ENCODE data around the gene TNNI2.

TNNI2 gene

DNA sequence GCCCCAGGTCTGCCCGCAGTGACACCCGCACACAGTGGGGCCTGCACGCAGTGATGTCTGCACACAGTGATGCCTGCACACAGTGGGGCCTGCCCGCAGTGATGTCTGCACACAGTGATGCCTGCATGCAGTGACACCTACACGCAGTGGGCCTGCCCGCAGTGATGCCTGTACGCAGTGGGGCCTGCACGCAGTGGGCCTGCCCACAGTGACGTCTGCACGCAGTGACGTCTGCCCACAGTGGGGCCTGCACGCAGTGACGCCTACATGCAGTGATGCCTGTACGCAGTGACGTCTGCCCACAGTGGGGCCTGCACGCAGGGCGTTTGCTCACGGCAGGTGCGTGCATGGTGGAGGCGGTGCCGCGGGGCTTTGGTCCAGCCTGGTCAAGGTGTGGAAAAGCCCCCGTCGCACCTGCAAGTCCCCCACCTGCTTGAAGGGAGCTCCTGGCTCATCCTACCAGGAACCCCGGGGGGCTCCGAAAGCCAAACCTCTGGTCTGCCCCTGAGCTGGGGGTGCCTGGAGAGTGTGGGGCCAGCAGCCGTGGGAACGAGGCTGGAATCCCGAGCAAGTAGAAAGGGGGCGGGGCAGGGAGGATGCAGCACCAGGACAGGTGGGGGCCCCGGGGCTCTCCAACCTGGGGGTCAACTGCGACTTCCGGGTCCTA lies 12.9 kb upstream of the TNNI2 start:
- Histone ChIP-seq H3K36me3 (replicated peaks; ENCODE audit: insufficient read depth, low read length) (no peaks in the 10 kb centered on the region), H3K9ac (ENCODE audit: low read length) (no peak overlapping the region), H3K4me2 (ENCODE audit: low read depth, low read length) (no peak overlapping the region), H3K4me3 (ENCODE audit: low read length) (no peak overlapping the region), H3K27me3 (replicated peaks; ENCODE audit: insufficient read depth, low read length) (peaks cover 85% of the 10 kb centered on the region), H4K20me1 (ENCODE audit: insufficient read depth, low read length) (no peaks in the 10 kb centered on the region), H3K9me3 (replicated peaks; ENCODE audit: insufficient read depth, low read length) (no peaks in the 10 kb centered on the region), H3F3A (ENCODE audit: insufficient read depth, low read length) (no peaks in the 10 kb centered on the region), H2AFZ (ENCODE audit: low read length) (no peak overlapping the region), H3K9me2 (replicated peaks; ENCODE audit: insufficient read depth, low read length) (no peaks in the 10 kb centered on the region), H3K27ac (ENCODE audit: low read length) (no peak overlapping the region), H3K4me1 (ENCODE audit: low read length) (no peaks in the 10 kb centered on the region), H3K79me2 (ENCODE audit: low read length) (no peaks in the 10 kb centered on the region)
- TF ChIP-seq EZH2phosphoT487 (IDR thresholded peaks at IDR 0.05; ENCODE audit: low read length) = no peak
- TF ChIP-seq, protein P1, sequence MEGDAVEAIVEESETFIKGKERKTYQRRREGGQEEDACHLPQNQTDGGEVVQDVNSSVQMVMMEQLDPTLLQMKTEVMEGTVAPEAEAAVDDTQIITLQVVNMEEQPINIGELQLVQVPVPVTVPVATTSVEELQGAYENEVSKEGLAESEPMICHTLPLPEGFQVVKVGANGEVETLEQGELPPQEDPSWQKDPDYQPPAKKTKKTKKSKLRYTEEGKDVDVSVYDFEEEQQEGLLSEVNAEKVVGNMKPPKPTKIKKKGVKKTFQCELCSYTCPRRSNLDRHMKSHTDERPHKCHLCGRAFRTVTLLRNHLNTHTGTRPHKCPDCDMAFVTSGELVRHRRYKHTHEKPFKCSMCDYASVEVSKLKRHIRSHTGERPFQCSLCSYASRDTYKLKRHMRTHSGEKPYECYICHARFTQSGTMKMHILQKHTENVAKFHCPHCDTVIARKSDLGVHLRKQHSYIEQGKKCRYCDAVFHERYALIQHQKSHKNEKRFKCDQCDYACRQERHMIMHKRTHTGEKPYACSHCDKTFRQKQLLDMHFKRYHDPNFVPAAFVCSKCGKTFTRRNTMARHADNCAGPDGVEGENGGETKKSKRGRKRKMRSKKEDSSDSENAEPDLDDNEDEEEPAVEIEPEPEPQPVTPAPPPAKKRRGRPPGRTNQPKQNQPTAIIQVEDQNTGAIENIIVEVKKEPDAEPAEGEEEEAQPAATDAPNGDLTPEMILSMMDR (IDR thresholded peaks at IDR 0.05; ENCODE audit: low read length) = no peak
- no peak for TF ChIP-seq EZH2 (optimal IDR thresholded peaks at IDR 0.05; ENCODE audit: low read depth, low read length)
- DNase-seq = no peak

DNA sequence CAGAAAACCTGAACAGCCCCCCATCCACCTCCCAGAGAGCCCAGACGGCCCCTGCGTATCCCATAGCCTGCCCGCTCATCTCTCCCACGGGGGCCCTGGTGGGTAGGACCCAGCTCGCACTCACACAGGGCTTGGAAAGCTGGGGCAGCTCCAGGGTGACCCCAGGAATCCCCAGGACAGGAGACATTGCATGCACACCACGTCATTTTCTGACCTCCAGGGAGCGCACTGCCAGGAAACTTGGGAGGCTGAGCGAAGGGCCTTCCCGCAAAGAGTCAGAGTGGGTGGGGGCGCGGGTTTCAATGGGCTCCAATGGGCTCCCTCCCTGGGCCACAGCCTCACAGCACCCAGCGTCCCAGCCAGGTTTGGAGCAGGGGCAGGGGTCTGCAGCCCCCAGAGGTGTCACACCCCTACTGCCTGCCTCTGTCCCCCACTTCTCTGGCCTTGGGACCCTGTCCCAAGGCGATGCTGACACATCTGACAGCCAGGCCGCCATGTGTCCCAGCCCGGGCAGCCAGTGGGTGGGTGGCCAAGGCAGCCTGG lies 12.2 kb upstream of the TNNI2 start:
- H3K4me1 ChIP-seq (ENCODE audit: low read length) = no peaks in the 10 kb centered on the region
- H3K36me3 ChIP-seq (replicated peaks; ENCODE audit: insufficient read depth, low read length) = no peaks in the 10 kb centered on the region
- peaks cover 90% of the 10 kb centered on the region for H3K27me3 ChIP-seq (replicated peaks; ENCODE audit: insufficient read depth, low read length)
- no peak overlapping the region for H3K4me2 ChIP-seq (ENCODE audit: low read depth, low read length)
- no peaks in the 10 kb centered on the region for H4K20me1 ChIP-seq (ENCODE audit: insufficient read depth, low read length)
- no peak overlapping the region for H3K27ac ChIP-seq (ENCODE audit: low read length)
- DNase-seq = no peak
- H3K4me3 ChIP-seq (ENCODE audit: low read length) = no peak overlapping the region
- no peaks in the 10 kb centered on the region for H3F3A ChIP-seq (ENCODE audit: insufficient read depth, low read length)
- H3K9me3 ChIP-seq (replicated peaks; ENCODE audit: insufficient read depth, low read length) = no peaks in the 10 kb centered on the region
- H3K9me2 ChIP-seq (replicated peaks; ENCODE audit: insufficient read depth, low read length) = no peaks in the 10 kb centered on the region
- H3K9ac ChIP-seq (ENCODE audit: low read length) = no peak overlapping the region
- TF ChIP-seq, protein P1 (IDR thresholded peaks at IDR 0.05; ENCODE audit: low read length) = peak; percentile 19; the same call in 1 of the 2 replicates
- TF ChIP-seq EZH2phosphoT487 (IDR thresholded peaks at IDR 0.05; ENCODE audit: low read length) = no peak
- no peak overlapping the region for H2AFZ ChIP-seq (ENCODE audit: low read length)
- H3K79me2 ChIP-seq (ENCODE audit: low read length) = no peaks in the 10 kb centered on the region

DNA sequence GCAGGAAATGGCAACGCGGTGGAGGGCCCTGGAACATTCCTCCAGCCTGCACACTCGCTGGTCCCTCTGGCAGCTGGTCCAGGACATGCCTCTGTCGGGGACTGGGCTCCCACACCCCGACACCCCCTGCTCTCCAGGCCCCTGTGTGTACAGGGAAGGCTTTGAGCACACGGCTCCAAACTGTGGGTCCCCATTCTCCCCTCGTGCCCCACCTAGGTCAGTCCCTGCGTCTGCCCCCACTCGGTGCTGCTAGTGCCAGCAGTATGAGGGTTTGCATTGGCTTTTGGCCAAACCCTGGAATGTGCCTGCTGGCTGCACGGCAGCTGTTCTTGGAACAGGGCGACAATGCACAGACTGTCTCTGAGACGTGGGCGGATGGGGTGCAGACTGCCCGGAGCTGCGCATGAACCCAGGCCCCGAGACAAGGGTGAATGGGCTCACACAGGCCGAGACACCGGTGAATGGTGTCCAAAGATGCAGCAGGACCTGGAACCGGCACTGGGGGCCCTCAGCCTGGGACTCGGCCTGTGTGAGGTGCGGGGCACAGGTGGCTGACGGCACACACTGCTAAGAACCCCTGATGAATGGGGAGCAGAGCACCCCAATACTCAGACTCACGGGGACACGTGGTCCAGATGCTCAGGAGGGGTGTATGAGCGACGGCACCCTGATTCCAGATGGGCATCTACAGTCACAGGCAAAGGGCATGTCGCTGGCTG lies 11.5 kb upstream of the TNNI2 start:
- Histone ChIP-seq H4K20me1 (ENCODE audit: insufficient read depth, low read length) (no peaks in the 10 kb centered on the region), H3K4me3 (ENCODE audit: low read length) (no peak overlapping the region), H3K9me3 (replicated peaks; ENCODE audit: insufficient read depth, low read length) (no peaks in the 10 kb centered on the region), H3K79me2 (ENCODE audit: low read length) (no peaks in the 10 kb centered on the region), H2AFZ (ENCODE audit: low read length) (no peak overlapping the region), H3K4me1 (ENCODE audit: low read length) (no peaks in the 10 kb centered on the region), H3K36me3 (replicated peaks; ENCODE audit: insufficient read depth, low read length) (no peaks in the 10 kb centered on the region), H3K9me2 (replicated peaks; ENCODE audit: insufficient read depth, low read length) (no peaks in the 10 kb centered on the region), H3K27me3 (replicated peaks; ENCODE audit: insufficient read depth, low read length) (peaks cover 96% of the 10 kb centered on the region), H3K27ac (ENCODE audit: low read length) (no peak overlapping the region), H3K4me2 (ENCODE audit: low read depth, low read length) (no peak overlapping the region), H3F3A (ENCODE audit: insufficient read depth, low read length) (no peaks in the 10 kb centered on the region), H3K9ac (ENCODE audit: low read length) (no peak overlapping the region)
- no peak for TF ChIP-seq EZH2 (optimal IDR thresholded peaks at IDR 0.05; ENCODE audit: low read depth, low read length)
- no peak for TF ChIP-seq EZH2phosphoT487 (IDR thresholded peaks at IDR 0.05; ENCODE audit: low read length)
- TF ChIP-seq, protein P1 (IDR thresholded peaks at IDR 0.05; ENCODE audit: low read length) = no peak
- no peak for DNase-seq
